Measurements from ENCODE around the gene RANBP3. TPM values are rescaled to one million over a fixed set of nuclear protein-coding genes. Genes with fewer than 3 reads are reported as not detected.
A peak's percentile ranks its signal among the peaks of the same experiment; 100 is the strongest.

The RANBP3 gene
- total and polyA plus RNA-seq, 2 of the 8 experiments (the other 6 are each of a cell fraction or from before 2014, with no cell fraction given): 95.4 to 122 TPM

- TF ChIP-seq MAX (IDR thresholded peaks at IDR 0.05): peak; percentile 100
- 0 out of 4 replicates have a peak, but pooled peaks of 1 of the 2 experiments have one; percentile 31 for TF ChIP-seq SIN3A (conservative IDR thresholded peaks at IDR 0.05 in 1 of 2, IDR thresholded peaks at IDR 0.05 in 1 of 2; ENCODE audit: low read depth in 1 of 2, low read length in 2 of 2)
- TF ChIP-seq EP300 (IDR thresholded peaks at IDR 0.05; ENCODE audit: borderline replicate concordance in 1 of 2, low read depth in 2 of 2, low read length in 2 of 2): no peak
- no peak for TF ChIP-seq SUZ12 (IDR thresholded peaks at IDR 0.05; ENCODE audit: low read length)
- peak; percentile 81; the same call in 1 of the 2 replicates for TF ChIP-seq TCF12 (IDR thresholded peaks at IDR 0.05; ENCODE audit: low read depth, low read length)
- TF ChIP-seq TAF7 (optimal IDR thresholded peaks at IDR 0.05; ENCODE audit: borderline replicate concordance, low read depth, low read length): peak; percentile 42
- TF ChIP-seq ASH2L (IDR thresholded peaks at IDR 0.05; ENCODE audit: low read length): peak; percentile 74
- no peak for TF ChIP-seq CBX8 (IDR thresholded peaks at IDR 0.05; ENCODE audit: borderline replicate concordance, low read depth, low read length)
- no peak for TF ChIP-seq TEAD4 (IDR thresholded peaks at IDR 0.05; ENCODE audit: low read depth, low read length)
- no peak for TF ChIP-seq SAP30 (IDR thresholded peaks at IDR 0.05; ENCODE audit: insufficient read depth, insufficient replicate concordance, low read length)
- peak; percentile 60; the same call in 1 of the 2 replicates for TF ChIP-seq CHD2 (IDR thresholded peaks at IDR 0.05; ENCODE audit: low read length)
- peak; percentile 65 for TF ChIP-seq KDM4A (IDR thresholded peaks at IDR 0.05; ENCODE audit: low read depth, low read length, severe bottlenecking)
- no peak for TF ChIP-seq FOSL1 (IDR thresholded peaks at IDR 0.05; ENCODE audit: insufficient read depth, low read depth, low read length)
- TF ChIP-seq ATF2 (IDR thresholded peaks at IDR 0.05; ENCODE audit: low read length): no peak
- no peak for TF ChIP-seq CBX5 (IDR thresholded peaks at IDR 0.05; ENCODE audit: low read depth, low read length)
- peak in 1 of 2 experiments; percentile 90; a peak in 2 of 3 replicates for TF ChIP-seq POLR2A (IDR thresholded peaks at IDR 0.05; ENCODE audit: control extremely low read depth in 1 of 2, low read depth in 2 of 2, low read length in 2 of 2)
- TF ChIP-seq POLR2AphosphoS5 (IDR thresholded peaks at IDR 0.05; ENCODE audit: low read depth, low read length): peak; percentile 68
- TF ChIP-seq SP4 (IDR thresholded peaks at IDR 0.05; ENCODE audit: low read length): peak; percentile 78; the same call in 1 of the 2 replicates
- TF ChIP-seq RAD21 (IDR thresholded peaks at IDR 0.05 in 1 of 2, conservative IDR thresholded peaks at IDR 0.05 in 1 of 2; ENCODE audit: low read depth in 2 of 2, low read length in 2 of 2): no peak
- peak; percentile 96 for TF ChIP-seq TAF1 (IDR thresholded peaks at IDR 0.05; ENCODE audit: low read depth, low read length)
- peak; percentile 74 for TF ChIP-seq GTF2F1 (IDR thresholded peaks at IDR 0.05; ENCODE audit: borderline replicate concordance, low read depth, low read length)
Observed at GRCh38 chr19:5977785-5978605, at the start of gene RANBP3 (continued).

Data from H1 (cell line).